Endothelial cell of umbilical vein (primary cell): ENCODE results near the gene STK32C.

Experiments used
- CTCF ChIP-seq, 2 donors: IDR thresholded peaks; 1 replicate in 1 of 2; 2 replicates in 1 of 2; pipeline ENCODE4 v1.5.1; 2011; ENCODE audit warnings: low read length in 2 of 2, mild to moderate bottlenecking in 2 of 2, moderate library complexity in 2 of 2, control low read depth in 1 of 2, inconsistent platforms in 1 of 2, low read depth in 1 of 2; ENCODE audit not compliant: insufficient read depth in 1 of 2; ENCODE audit errors: extremely low read depth in 1 of 2
- EZH2 ChIP-seq: IDR thresholded peaks from 2 replicates; pipeline ENCODE4 v1.6.1; 2012; ENCODE audit warnings: borderline replicate concordance, low read depth, mild to moderate bottlenecking, moderate library complexity, low read length, inconsistent platforms; ENCODE audit not compliant: severe bottlenecking
- POLR2A ChIP-seq: IDR thresholded peaks from 2 replicates; pipeline ENCODE4 v1.6.1; 2012; ENCODE audit warnings: low read depth, mild to moderate bottlenecking, control low read depth, low read length
- POLR2AphosphoS5 ChIP-seq: IDR thresholded peaks from 2 replicates; pipeline ENCODE4 v1.6.1; 2012; ENCODE audit warnings: low read depth, mild to moderate bottlenecking, control low read depth, low read length, moderate library complexity; ENCODE audit not compliant: insufficient read depth

- TF ChIP-seq EZH2 (no peak), CTCF (IDR thresholded peaks at IDR 0.05; ENCODE audit: extremely low read depth in 1 of 2, insufficient read depth in 1 of 2, low read depth in 1 of 2, low read length in 2 of 2) (peak in 1 of 2 donors; percentile 20), POLR2AphosphoS5 (no peak), POLR2A (no peak)
These were observed 88.3 kb downstream of the STK32C start for GRCh38 chr10:132219486-132219885.
